Skeletal muscle satellite cell (primary cell): ENCODE results near the gene SLC22A15.
"Not testable (repeated sequence)": the region's sequence is repeated elsewhere in the genome, so short reads cannot be mapped to it uniquely, and the experiment has no call there.

Experiments
- H3K27me3 ChIP-seq: 2 replicates; pipeline ENCODE4 v1.7.0; 2013; ENCODE audit warnings: low read length; ENCODE audit not compliant: control insufficient read depth, insufficient read depth
- H3K36me3 ChIP-seq: 2 replicates; pipeline ENCODE4 v1.7.0; 2013; ENCODE audit warnings: mild to moderate bottlenecking, control low read depth, low read length; ENCODE audit not compliant: insufficient read depth
- H3K4me1 ChIP-seq: 2 replicates; pipeline ENCODE4 v1.7.0; 2013; ENCODE audit warnings: low read length; ENCODE audit not compliant: control insufficient read depth, insufficient read depth
- H3K4me2 ChIP-seq: 2 replicates; pipeline ENCODE4 v1.7.0; 2013; ENCODE audit warnings: mild to moderate bottlenecking, low read length
- H3K4me3 ChIP-seq: 2 replicates; pipeline ENCODE4 v1.7.0; 2013; ENCODE audit warnings: low read length
- H3K9ac ChIP-seq: 2 replicates; pipeline ENCODE4 v1.7.0; 2013; ENCODE audit warnings: mild to moderate bottlenecking, low read depth, low read length, moderate library complexity
- H3K9me3 ChIP-seq: replicated peaks from 2 replicates; pipeline ENCODE4 v1.7.0; 2013; ENCODE audit warnings: mild to moderate bottlenecking, control low read depth, low read length

SLC22A15 gene

GRCh38 chr1:115983584-115983983 lies 7.3 kb downstream of the SLC22A15 start:
- peaks cover 5% of the 10 kb centered on the region for H3K4me1 ChIP-seq
- H3K4me3 ChIP-seq: no peak overlapping the region
- H3K9me3 ChIP-seq: no peaks in the 10 kb centered on the region
- H3K36me3 ChIP-seq: no peaks in the 10 kb centered on the region
- no peaks in the 10 kb centered on the region for H3K27me3 ChIP-seq
- H3K4me2 ChIP-seq: no peak overlapping the region
- H3K9ac ChIP-seq: no peak overlapping the region

- no peaks in the 10 kb centered on the region for H3K27me3 ChIP-seq
- H3K9ac ChIP-seq: no peak overlapping the region
- no peaks in the 10 kb centered on the region for H3K36me3 ChIP-seq
- no peak overlapping the region for H3K4me2 ChIP-seq
- no peak overlapping the region for H3K4me3 ChIP-seq
- H3K4me1 ChIP-seq: no peaks in the 10 kb centered on the region
- H3K9me3 ChIP-seq: no peaks in the 10 kb centered on the region
Measured at GRCh38 chr1:115987623-115988022, 11.3 kb downstream of the SLC22A15 start.

GRCh38 chr1:115988953-115989352 lies 12.6 kb downstream of the SLC22A15 start:
- Histone ChIP-seq H3K9me3 (no peaks in the 10 kb centered on the region), H3K4me3 (no peak overlapping the region), H3K36me3 (no peaks in the 10 kb centered on the region), H3K4me1 (no peaks in the 10 kb centered on the region), H3K9ac (no peak overlapping the region), H3K4me2 (no peak overlapping the region), H3K27me3 (no peaks in the 10 kb centered on the region)

- H3K9ac ChIP-seq: no peak overlapping the region
- H3K4me1 ChIP-seq: no peaks in the 10 kb centered on the region
- peaks cover 4% of the 10 kb centered on the region for H3K36me3 ChIP-seq
- H3K27me3 ChIP-seq: no peaks in the 10 kb centered on the region
- no peak overlapping the region for H3K4me3 ChIP-seq
- no peak overlapping the region for H3K4me2 ChIP-seq
- H3K9me3 ChIP-seq: no peaks in the 10 kb centered on the region
Measured at GRCh38 chr1:115989699-115990098, 13.4 kb downstream of the SLC22A15 start.

GRCh38 chr1:115991909-115992308 lies 15.6 kb downstream of the SLC22A15 start:
- H3K36me3 ChIP-seq: peaks cover 8% of the 10 kb centered on the region
- H3K9ac ChIP-seq: no peak overlapping the region
- no peaks in the 10 kb centered on the region for H3K4me1 ChIP-seq
- H3K27me3 ChIP-seq: no peaks in the 10 kb centered on the region
- no peak overlapping the region for H3K4me3 ChIP-seq
- H3K4me2 ChIP-seq: no peak overlapping the region
- H3K9me3 ChIP-seq: no peaks in the 10 kb centered on the region

GRCh38 chr1:115997921-115998320 lies 21.6 kb downstream of the SLC22A15 start:
- H3K4me1 ChIP-seq, H3K9me3 ChIP-seq, H3K4me3 ChIP-seq, H3K9ac ChIP-seq, H3K4me2 ChIP-seq, H3K27me3 ChIP-seq: not testable (repeated sequence)
- H3K36me3 ChIP-seq: peaks cover 11% of the 10 kb centered on the region

- H3K9ac ChIP-seq: no peak overlapping the region
- peaks cover 4% of the 10 kb centered on the region for H3K4me1 ChIP-seq
- no peaks in the 10 kb centered on the region for H3K9me3 ChIP-seq
- H3K36me3 ChIP-seq: peaks cover 8% of the 10 kb centered on the region
- no peak overlapping the region for H3K4me2 ChIP-seq
- no peaks in the 10 kb centered on the region for H3K27me3 ChIP-seq
- H3K4me3 ChIP-seq: no peak overlapping the region
Measured at GRCh38 chr1:116001739-116002487, 25.6 kb downstream of the SLC22A15 start.

- Histone ChIP-seq H3K27me3 (no peaks in the 10 kb centered on the region), H3K4me1 (peaks cover 4% of the 10 kb centered on the region), H3K4me2 (no peak overlapping the region), H3K4me3 (no peak overlapping the region), H3K9ac (no peak overlapping the region), H3K36me3 (peaks cover 8% of the 10 kb centered on the region), H3K9me3 (no peaks in the 10 kb centered on the region)
Measured at GRCh38 chr1:116002781-116003420, 26.6 kb downstream of the SLC22A15 start.

GRCh38 chr1:116003823-116004222 lies 27.5 kb downstream of the SLC22A15 start:
- no peak overlapping the region for H3K4me2 ChIP-seq
- no peak overlapping the region for H3K4me3 ChIP-seq
- no peaks in the 10 kb centered on the region for H3K27me3 ChIP-seq
- no peaks in the 10 kb centered on the region for H3K9me3 ChIP-seq
- H3K4me1 ChIP-seq: peaks cover 4% of the 10 kb centered on the region
- no peak overlapping the region for H3K9ac ChIP-seq
- peaks cover 8% of the 10 kb centered on the region for H3K36me3 ChIP-seq

GRCh38 chr1:116006486-116006964 lies 30.2 kb downstream of the SLC22A15 start:
- no peaks in the 10 kb centered on the region for H3K27me3 ChIP-seq
- H3K9me3 ChIP-seq: no peaks in the 10 kb centered on the region
- H3K4me2 ChIP-seq: no peak overlapping the region
- H3K9ac ChIP-seq: no peak overlapping the region
- H3K4me3 ChIP-seq: no peak overlapping the region
- peaks cover 8% of the 10 kb centered on the region for H3K36me3 ChIP-seq
- H3K4me1 ChIP-seq: peaks cover 4% of the 10 kb centered on the region

- H3K36me3 ChIP-seq: no peaks in the 10 kb centered on the region
- H3K4me1 ChIP-seq: no peaks in the 10 kb centered on the region
- no peaks in the 10 kb centered on the region for H3K27me3 ChIP-seq
- H3K4me2 ChIP-seq: no peak overlapping the region
- no peaks in the 10 kb centered on the region for H3K9me3 ChIP-seq
- H3K9ac ChIP-seq: no peak overlapping the region
- no peak overlapping the region for H3K4me3 ChIP-seq
Measured at GRCh38 chr1:116008656-116009390, 32.5 kb downstream of the SLC22A15 start.
